NB4 (cell line): ENCODE measurements around the gene TIPARP.

ENCODE experiments used
- CTCF ChIP-seq: IDR thresholded peaks from one replicate; pipeline ENCODE4 v1.5.1; 2012; ENCODE audit warnings: low read depth, low read length
- MAX ChIP-seq: IDR thresholded peaks from 2 replicates; pipeline ENCODE4 v1.6.1; 2011; ENCODE audit warnings: low read depth, low read length
- POLR2A ChIP-seq: IDR thresholded peaks from 2 replicates; pipeline ENCODE4 v1.6.1; 2011; ENCODE audit warnings: mild to moderate bottlenecking; ENCODE audit not compliant: insufficient read length; ENCODE audit errors: extremely low read depth

- no peak for TF ChIP-seq MAX
- no peak for TF ChIP-seq CTCF
- TF ChIP-seq POLR2A, result no peak
Measured at GRCh38 chr3:156637480-156638022, 36.8 kb upstream of the TIPARP start.
